H7 (cell line): ENCODE data around the gene WTAP. TPM values are rescaled to one million over a fixed set of nuclear protein-coding genes. Genes with fewer than 3 reads are reported as not detected.
"Not testable (repeated sequence)": the region's sequence is repeated elsewhere in the genome, so short reads cannot be mapped to it uniquely, and the experiment has no call there.

Source experiments
- DNase-seq: peaks from one replicate; pipeline ENCODE4 v3.0.0; 2012
- H3K27me3 ChIP-seq: 2 replicates; pipeline ENCODE4 v1.6.0; 2011; ENCODE audit warnings: mild to moderate bottlenecking, low read length; ENCODE audit not compliant: control insufficient read depth, insufficient read depth
- H3K36me3 ChIP-seq: replicated peaks from 2 replicates; pipeline ENCODE4 v1.5.1; 2011; ENCODE audit warnings: low read length; ENCODE audit not compliant: control insufficient read depth, insufficient read depth
- H3K4me3 ChIP-seq: 2 replicates; pipeline ENCODE4 v1.5.1; 2011; ENCODE audit warnings: low read depth, mild to moderate bottlenecking, control low read depth, low read length, moderate library complexity; ENCODE audit not compliant: insufficient read depth
- total RNA-seq: library from RNA; depleted of rRNA; stranded (reverse); fragments of >200 nt; shearing (Covaris generic); gene quantifications from 2 replicates; pipeline ENCODE4 v1.2.3, GENCODE V29; 2014

WTAP gene
- total RNA-seq, 1 experiment from 2014 or later, result 58.1 TPM

GRCh38 chr6:159729598-159730331 is 2.5 kb downstream of the WTAP start:
- Histone ChIP-seq H3K36me3 (no peaks in the 10 kb centered on the region), H3K4me3 (no peak overlapping the region; the same call in 1 of the 2 replicates), H3K27me3 (no peaks in the 10 kb centered on the region)
- peak; percentile 38 for DNase-seq

- H3K4me3 ChIP-seq, result no peak overlapping the region
- no peaks in the 10 kb centered on the region for H3K27me3 ChIP-seq
- DNase-seq, result no peak
Observed at GRCh38 chr6:159730332-159730676, 3.0 kb downstream of the WTAP start.

GRCh38 chr6:159732550-159732949 is 5.2 kb downstream of the WTAP start:
- H3K27me3 ChIP-seq, H3K36me3 ChIP-seq, DNase-seq, H3K4me3 ChIP-seq: not testable (repeated sequence)

More at GRCh38 chr6:159730332-159730676, 3.0 kb downstream of the WTAP start:
- H3K36me3 ChIP-seq, result no peaks in the 10 kb centered on the region

- not testable (repeated sequence) for H3K36me3 ChIP-seq, H3K4me3 ChIP-seq, DNase-seq, H3K27me3 ChIP-seq
Observed at GRCh38 chr6:159733395-159733794, 6.1 kb downstream of the WTAP start.

- DNase-seq, result no peak
- no peaks in the 10 kb centered on the region for H3K27me3 ChIP-seq
- H3K4me3 ChIP-seq, result no peak overlapping the region
- H3K36me3 ChIP-seq, result peaks cover 9% of the 10 kb centered on the region
Observed at GRCh38 chr6:159736908-159737307, 9.6 kb downstream of the WTAP start.

GRCh38 chr6:159739341-159739740 is 12.0 kb downstream of the WTAP start:
- no peak for DNase-seq
- peaks cover 12% of the 10 kb centered on the region for H3K36me3 ChIP-seq
- no peaks in the 10 kb centered on the region for H3K27me3 ChIP-seq
- H3K4me3 ChIP-seq, result no peak overlapping the region

GRCh38 chr6:159742165-159742564 is 14.9 kb downstream of the WTAP start:
- no peaks in the 10 kb centered on the region for H3K27me3 ChIP-seq
- peaks cover 28% of the 10 kb centered on the region for H3K36me3 ChIP-seq
- no peak for DNase-seq
- no peak overlapping the region for H3K4me3 ChIP-seq

- no peak overlapping the region for H3K4me3 ChIP-seq
- peaks cover 31% of the 10 kb centered on the region for H3K36me3 ChIP-seq
- DNase-seq, result no peak
- H3K27me3 ChIP-seq, result no peaks in the 10 kb centered on the region
Observed at GRCh38 chr6:159745081-159745480, 17.8 kb downstream of the WTAP start.

GRCh38 chr6:159746759-159747158 is 19.5 kb downstream of the WTAP start:
- Histone ChIP-seq H3K4me3 (no peak overlapping the region), H3K27me3 (no peaks in the 10 kb centered on the region), H3K36me3 (peaks cover 33% of the 10 kb centered on the region)
- no peak for DNase-seq

- DNase-seq, H3K27me3 ChIP-seq, H3K4me3 ChIP-seq: not testable (repeated sequence)
- peaks cover 31% of the 10 kb centered on the region for H3K36me3 ChIP-seq
Observed at GRCh38 chr6:159748127-159748526, 20.8 kb downstream of the WTAP start.

- H3K27me3 ChIP-seq, result no peaks in the 10 kb centered on the region
- no peak for DNase-seq
- no peak overlapping the region for H3K4me3 ChIP-seq
- peaks cover 33% of the 10 kb centered on the region for H3K36me3 ChIP-seq
Observed at GRCh38 chr6:159751448-159751847, 24.1 kb downstream of the WTAP start.

GRCh38 chr6:159753081-159753872 is 26.0 kb downstream of the WTAP start:
- no peak for DNase-seq
- Histone ChIP-seq H3K36me3 (peaks cover 32% of the 10 kb centered on the region), H3K4me3 (no peak overlapping the region), H3K27me3 (no peaks in the 10 kb centered on the region)

GRCh38 chr6:159754401-159754800 is 27.1 kb downstream of the WTAP start:
- H3K27me3 ChIP-seq, result no peaks in the 10 kb centered on the region
- DNase-seq, result no peak
- H3K4me3 ChIP-seq, result no peak overlapping the region
- H3K36me3 ChIP-seq, result peaks cover 34% of the 10 kb centered on the region

- Histone ChIP-seq H3K27me3 (no peaks in the 10 kb centered on the region), H3K36me3 (peaks cover 30% of the 10 kb centered on the region), H3K4me3 (no peak overlapping the region)
- DNase-seq, result no peak
Observed at GRCh38 chr6:159754959-159755914, 27.9 kb downstream of the WTAP start.
